GM18511 (cell line): ENCODE measurements around the gene TAC4.

ENCODE experiments used
- ATAC-seq: cut with Tn5 transposase; IDR thresholded peaks from one replicate; pipeline ENCODE4 v1.9.1; 2021; ENCODE audit warnings: mild to moderate bottlenecking, moderate library complexity; ENCODE audit not compliant: unreplicated experiment

Gene TAC4

GRCh38 chr17:49873466-49873865 is 25.6 kb upstream of the TAC4 start:
- ATAC-seq = no peak

GRCh38 chr17:49872754-49873377 is 25.0 kb upstream of the TAC4 start:
- ATAC-seq = no peak

- no peak for ATAC-seq
Measured at GRCh38 chr17:49871211-49871610, 23.3 kb upstream of the TAC4 start.

GRCh38 chr17:49870298-49870697 is 22.4 kb upstream of the TAC4 start:
- no peak for ATAC-seq

- no peak for ATAC-seq
Measured at GRCh38 chr17:49869038-49869374, 21.1 kb upstream of the TAC4 start.

GRCh38 chr17:49866882-49867413 is 19.1 kb upstream of the TAC4 start:
- no peak for ATAC-seq

- ATAC-seq = no peak
Measured at GRCh38 chr17:49866019-49866380, 18.1 kb upstream of the TAC4 start.

GRCh38 chr17:49862781-49863331 is 15.0 kb upstream of the TAC4 start:
- ATAC-seq = no peak

GRCh38 chr17:49861150-49861884 is 13.4 kb upstream of the TAC4 start:
- no peak for ATAC-seq

GRCh38 chr17:49859991-49860953 is 12.4 kb upstream of the TAC4 start:
- ATAC-seq = no peak

GRCh38 chr17:49858796-49859195 is 10.9 kb upstream of the TAC4 start:
- no peak for ATAC-seq

GRCh38 chr17:49854126-49854525 is 6.3 kb upstream of the TAC4 start:
- no peak for ATAC-seq

GRCh38 chr17:49853470-49854015 is 5.7 kb upstream of the TAC4 start:
- no peak for ATAC-seq

- no peak for ATAC-seq
Measured at GRCh38 chr17:49851387-49852291, 3.8 kb upstream of the TAC4 start.

GRCh38 chr17:49850772-49851386 is 3.0 kb upstream of the TAC4 start:
- ATAC-seq = no peak

GRCh38 chr17:49850218-49850610 is 2.3 kb upstream of the TAC4 start:
- ATAC-seq = no peak

- ATAC-seq = no peak
Measured at GRCh38 chr17:49848739-49849138, 870 bp upstream of the TAC4 start.

GRCh38 chr17:49846938-49847712 is 744 bp downstream of the TAC4 start:
- ATAC-seq = no peak

GRCh38 chr17:49845321-49845720 is 2.5 kb downstream of the TAC4 start:
- ATAC-seq = no peak
